ENCODE results near the gene PDCL2.

The PDCL2 gene

GRCh38 chr4:55625835-55626234 is 33.8 kb upstream of the PDCL2 start:
- TF ChIP-seq CTCF (IDR thresholded peaks at IDR 0.05), result no peak

- no peak for TF ChIP-seq CTCF (IDR thresholded peaks at IDR 0.05)
These were observed 26.6 kb upstream of the PDCL2 start for GRCh38 chr4:55618546-55619143.

GRCh38 chr4:55617587-55618197 is 25.6 kb upstream of the PDCL2 start:
- no peak for TF ChIP-seq CTCF (IDR thresholded peaks at IDR 0.05)

GRCh38 chr4:55615008-55615407 is 23.0 kb upstream of the PDCL2 start:
- TF ChIP-seq CTCF (IDR thresholded peaks at IDR 0.05), result no peak

- TF ChIP-seq CTCF (IDR thresholded peaks at IDR 0.05), result no peak
These were observed 21.6 kb upstream of the PDCL2 start for GRCh38 chr4:55613621-55614020.

GRCh38 chr4:55612341-55612740 is 20.3 kb upstream of the PDCL2 start:
- no peak for TF ChIP-seq CTCF (IDR thresholded peaks at IDR 0.05)

GRCh38 chr4:55611358-55612059 is 19.5 kb upstream of the PDCL2 start:
- no peak for TF ChIP-seq CTCF (IDR thresholded peaks at IDR 0.05)

Data from LNCAP (cell line).